MM.1S (cell line): ENCODE data around the gene MET.

Source experiments
- EZH2phosphoT487 ChIP-seq: fragments of 300-600 bp; sonication (generic); IDR thresholded peaks from 2 replicates; pipeline ENCODE4 v1.6.1; 2018; ENCODE audit warnings: antibody characterized with exemption, low read length
- TF ChIP-seq, protein P1 (sequence below): fragments of 300-600 bp; sonication (generic); IDR thresholded peaks from 2 replicates; pipeline ENCODE4 v1.5.1; 2016; ENCODE audit warnings: antibody characterized with exemption, low read length, mixed read lengths

- TF ChIP-seq, protein P1, sequence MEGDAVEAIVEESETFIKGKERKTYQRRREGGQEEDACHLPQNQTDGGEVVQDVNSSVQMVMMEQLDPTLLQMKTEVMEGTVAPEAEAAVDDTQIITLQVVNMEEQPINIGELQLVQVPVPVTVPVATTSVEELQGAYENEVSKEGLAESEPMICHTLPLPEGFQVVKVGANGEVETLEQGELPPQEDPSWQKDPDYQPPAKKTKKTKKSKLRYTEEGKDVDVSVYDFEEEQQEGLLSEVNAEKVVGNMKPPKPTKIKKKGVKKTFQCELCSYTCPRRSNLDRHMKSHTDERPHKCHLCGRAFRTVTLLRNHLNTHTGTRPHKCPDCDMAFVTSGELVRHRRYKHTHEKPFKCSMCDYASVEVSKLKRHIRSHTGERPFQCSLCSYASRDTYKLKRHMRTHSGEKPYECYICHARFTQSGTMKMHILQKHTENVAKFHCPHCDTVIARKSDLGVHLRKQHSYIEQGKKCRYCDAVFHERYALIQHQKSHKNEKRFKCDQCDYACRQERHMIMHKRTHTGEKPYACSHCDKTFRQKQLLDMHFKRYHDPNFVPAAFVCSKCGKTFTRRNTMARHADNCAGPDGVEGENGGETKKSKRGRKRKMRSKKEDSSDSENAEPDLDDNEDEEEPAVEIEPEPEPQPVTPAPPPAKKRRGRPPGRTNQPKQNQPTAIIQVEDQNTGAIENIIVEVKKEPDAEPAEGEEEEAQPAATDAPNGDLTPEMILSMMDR: no peak
- no peak for TF ChIP-seq EZH2phosphoT487
These were observed 105.8 kb downstream of the MET start for GRCh38 chr7:116777651-116778281.
